Brain microvascular endothelial cell (primary cell): ENCODE results near the gene ZNF862.

Experiments used
- DNase-seq: peaks from one replicate; pipeline ENCODE4 v3.0.0-alpha.2; 2020
- H3K27ac ChIP-seq: fragments of 250-450 bp; sonication (Bioruptor Pico); 2 replicates; pipeline ENCODE4 v1.5.1; 2020; ENCODE audit warnings: mild to moderate bottlenecking, moderate library complexity
- H3K27me3 ChIP-seq: fragments of 250-450 bp; sonication (Bioruptor Pico); replicated peaks from 2 replicates; pipeline ENCODE4 v1.5.1; 2020; ENCODE audit warnings: mild to moderate bottlenecking
- H3K36me3 ChIP-seq: fragments of 250-450 bp; sonication (Bioruptor Pico); replicated peaks from 2 replicates; pipeline ENCODE4 v1.5.1; 2020; ENCODE audit warnings: mild to moderate bottlenecking
- H3K4me3 ChIP-seq: 2 replicates; pipeline ENCODE4 v1.5.1; 2011; ENCODE audit warnings: low read depth, mild to moderate bottlenecking, control low read depth, low read length, moderate library complexity
- in situ Hi-C: cut with HindIII; loops from 2 replicates; pipeline ENCODE4 v1.10.0; 2017; ENCODE audit warnings: low sequenced_read_pairs, low pct_ligation_motif_present
- TF ChIP-seq, protein P1 (sequence below): IDR thresholded peaks from 2 replicates; pipeline ENCODE4 v1.5.1; 2011; ENCODE audit warnings: low read depth, mild to moderate bottlenecking, moderate library complexity, low read length, control low read depth, inconsistent platforms; ENCODE audit errors: missing control alignments

Gene ZNF862

DNA sequence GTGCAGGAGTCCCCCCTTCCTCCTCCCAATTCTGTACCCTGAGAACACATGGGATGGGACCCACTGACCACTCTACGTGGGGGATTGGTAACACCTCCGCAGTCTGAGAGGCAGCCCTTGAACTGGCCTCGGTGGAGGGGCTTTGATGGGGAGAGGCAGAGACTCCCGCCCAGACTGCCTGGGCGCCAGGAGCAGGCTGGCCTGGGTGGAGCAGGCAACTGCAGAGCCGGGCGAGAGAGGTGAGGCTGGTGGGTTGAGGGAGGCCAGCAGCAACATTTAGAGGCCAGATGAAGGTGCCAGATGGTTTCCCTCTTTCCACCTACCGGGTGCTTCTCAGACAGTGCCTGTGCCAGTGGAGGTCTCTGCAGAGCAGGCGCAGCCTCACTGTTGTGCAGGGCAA is 34.1 kb upstream of the ZNF862 start:
- no peaks in the 10 kb centered on the region for H3K36me3 ChIP-seq
- H3K4me3 ChIP-seq = no peak overlapping the region
- H3K27me3 ChIP-seq = no peaks in the 10 kb centered on the region
- H3K27ac ChIP-seq = no peak overlapping the region
- DNase-seq = no peak
- TF ChIP-seq, protein P1, sequence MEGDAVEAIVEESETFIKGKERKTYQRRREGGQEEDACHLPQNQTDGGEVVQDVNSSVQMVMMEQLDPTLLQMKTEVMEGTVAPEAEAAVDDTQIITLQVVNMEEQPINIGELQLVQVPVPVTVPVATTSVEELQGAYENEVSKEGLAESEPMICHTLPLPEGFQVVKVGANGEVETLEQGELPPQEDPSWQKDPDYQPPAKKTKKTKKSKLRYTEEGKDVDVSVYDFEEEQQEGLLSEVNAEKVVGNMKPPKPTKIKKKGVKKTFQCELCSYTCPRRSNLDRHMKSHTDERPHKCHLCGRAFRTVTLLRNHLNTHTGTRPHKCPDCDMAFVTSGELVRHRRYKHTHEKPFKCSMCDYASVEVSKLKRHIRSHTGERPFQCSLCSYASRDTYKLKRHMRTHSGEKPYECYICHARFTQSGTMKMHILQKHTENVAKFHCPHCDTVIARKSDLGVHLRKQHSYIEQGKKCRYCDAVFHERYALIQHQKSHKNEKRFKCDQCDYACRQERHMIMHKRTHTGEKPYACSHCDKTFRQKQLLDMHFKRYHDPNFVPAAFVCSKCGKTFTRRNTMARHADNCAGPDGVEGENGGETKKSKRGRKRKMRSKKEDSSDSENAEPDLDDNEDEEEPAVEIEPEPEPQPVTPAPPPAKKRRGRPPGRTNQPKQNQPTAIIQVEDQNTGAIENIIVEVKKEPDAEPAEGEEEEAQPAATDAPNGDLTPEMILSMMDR = no peak
- in situ Hi-C loops = no loop called here

DNA sequence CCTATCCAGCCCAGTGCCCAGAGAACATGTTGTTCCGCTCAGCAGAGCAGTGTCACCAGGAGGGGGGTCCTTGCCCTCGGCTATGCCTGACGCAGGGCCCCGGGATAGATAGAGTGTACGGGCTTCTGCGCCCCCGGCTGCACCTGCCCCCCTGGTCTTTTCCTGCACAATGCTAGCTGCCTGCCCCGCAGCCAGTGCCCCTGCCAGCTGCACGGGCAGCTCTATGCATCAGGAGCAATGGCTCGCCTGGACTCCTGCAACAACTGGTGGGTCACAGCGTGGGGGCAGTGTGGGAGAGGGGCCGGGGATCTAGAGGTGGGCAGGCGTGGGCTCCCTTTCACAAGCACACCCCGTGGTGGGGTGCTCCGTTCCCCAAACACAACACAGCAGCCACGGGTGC is 31.4 kb upstream of the ZNF862 start:
- no peak for DNase-seq
- Histone ChIP-seq H3K36me3 (no peaks in the 10 kb centered on the region), H3K27ac (no peak overlapping the region), H3K27me3 (no peaks in the 10 kb centered on the region), H3K4me3 (no peak overlapping the region)
- in situ Hi-C loops = no loop called here
- TF ChIP-seq, protein P1 = no peak

DNA sequence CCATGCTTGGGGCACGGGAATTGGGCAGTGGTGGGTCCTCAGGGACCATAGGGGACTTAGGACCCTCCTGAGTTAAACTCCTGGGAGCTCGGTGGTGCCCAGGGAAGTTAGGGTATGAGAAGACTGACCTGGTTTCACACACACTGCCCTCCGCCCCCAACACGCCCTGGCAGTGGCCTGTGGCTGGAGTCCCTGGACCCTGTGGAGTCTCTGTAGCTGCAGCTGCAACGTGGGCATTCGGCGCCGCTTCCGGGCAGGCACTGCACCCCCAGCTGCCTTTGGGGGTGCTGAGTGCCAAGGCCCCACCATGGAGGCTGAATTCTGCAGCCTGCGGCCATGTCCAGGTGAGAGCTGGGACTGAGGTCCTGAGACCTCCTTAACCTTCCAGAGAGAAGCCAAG is 29.9 kb upstream of the ZNF862 start:
- no peaks in the 10 kb centered on the region for H3K36me3 ChIP-seq
- in situ Hi-C loops = no loop called here
- no peak for DNase-seq
- H3K27me3 ChIP-seq = no peaks in the 10 kb centered on the region
- H3K27ac ChIP-seq = no peak overlapping the region
- TF ChIP-seq, protein P1 = no peak
- no peak overlapping the region for H3K4me3 ChIP-seq

DNA sequence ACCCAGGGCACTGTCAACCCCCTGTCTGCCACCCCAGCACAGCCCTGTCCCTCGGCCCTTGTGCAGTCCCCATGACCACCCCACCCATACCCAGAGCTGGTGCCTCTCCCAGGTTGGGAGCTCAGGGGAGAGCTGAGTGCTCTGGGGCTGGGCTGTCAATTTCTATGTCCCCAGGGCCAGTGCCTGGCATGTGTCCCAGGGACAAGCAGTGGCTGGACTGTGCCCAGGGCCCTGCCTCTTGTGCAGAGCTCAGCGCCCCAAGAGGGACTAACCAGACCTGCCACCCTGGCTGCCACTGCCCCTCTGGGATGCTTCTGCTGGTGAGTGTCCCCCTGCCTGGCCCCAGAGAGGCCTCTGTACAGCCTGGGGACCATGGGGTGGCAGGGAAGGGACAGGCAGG is 29.0 kb upstream of the ZNF862 start:
- TF ChIP-seq, protein P1 = no peak
- no peaks in the 10 kb centered on the region for H3K36me3 ChIP-seq
- no peak for DNase-seq
- no peak overlapping the region for H3K4me3 ChIP-seq
- H3K27ac ChIP-seq = no peak overlapping the region
- H3K27me3 ChIP-seq = no peaks in the 10 kb centered on the region
- in situ Hi-C loops = no loop called here

DNA sequence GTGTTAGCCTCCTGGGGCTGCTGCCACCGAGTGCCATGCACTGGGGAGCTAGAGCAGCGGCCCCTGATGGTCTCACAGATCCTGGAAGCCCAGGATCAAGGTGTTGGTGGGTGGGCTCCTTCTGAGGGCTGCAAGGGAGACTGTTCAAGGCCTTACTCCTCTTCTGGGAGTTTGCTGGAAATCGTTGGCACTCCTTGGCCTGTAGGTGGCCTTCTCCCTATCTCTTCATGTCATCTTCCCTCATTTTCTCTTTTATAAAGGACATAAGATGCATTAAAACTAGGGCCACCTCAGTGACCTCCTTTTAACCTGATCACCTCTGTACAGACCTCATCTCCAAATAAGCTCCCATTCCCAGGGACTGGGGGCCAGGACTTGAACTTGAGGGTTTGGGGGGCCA is 27.0 kb upstream of the ZNF862 start:
- H3K36me3 ChIP-seq = no peaks in the 10 kb centered on the region
- no peak for DNase-seq
- H3K4me3 ChIP-seq = no peak overlapping the region
- H3K27ac ChIP-seq = no peak overlapping the region
- TF ChIP-seq, protein P1 = peak; percentile 56
- no peaks in the 10 kb centered on the region for H3K27me3 ChIP-seq
- in situ Hi-C loops = no loop called here

DNA sequence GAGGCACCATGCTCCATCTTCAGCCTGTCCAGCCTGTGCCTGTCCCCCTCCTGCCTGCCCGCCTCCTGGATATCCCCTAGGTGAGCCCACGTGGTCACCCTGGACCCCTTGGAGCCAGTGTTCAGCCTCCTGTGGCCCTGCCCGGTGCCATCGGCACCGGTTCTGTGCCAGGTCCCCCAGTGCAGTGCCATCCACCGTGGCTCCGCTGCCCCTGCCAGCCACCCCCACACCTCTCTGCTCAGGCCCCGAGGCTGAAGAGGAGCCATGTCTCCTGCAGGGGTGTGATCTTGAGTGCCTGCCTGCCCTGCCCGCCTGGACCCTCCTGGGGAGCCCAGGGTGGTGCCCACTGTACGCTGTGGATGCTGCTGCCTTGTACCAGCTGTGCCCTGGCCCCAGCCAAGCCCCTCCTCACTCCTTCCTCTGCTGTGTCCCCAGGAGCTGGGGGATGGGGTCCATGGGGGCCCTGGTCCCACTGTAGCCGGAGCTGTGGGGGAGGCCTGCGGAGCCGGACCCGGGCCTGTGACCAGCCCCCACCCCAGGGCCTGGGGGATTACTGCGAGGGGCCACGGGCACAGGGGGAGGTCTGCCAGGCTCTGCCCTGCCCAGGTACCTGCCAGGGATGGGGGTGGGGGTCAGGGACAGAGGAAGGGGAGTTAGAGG is 26.2 kb upstream of the ZNF862 start:
- DNase-seq = no peak
- in situ Hi-C loops = no loop called here
- no peaks in the 10 kb centered on the region for H3K36me3 ChIP-seq
- no peak overlapping the region for H3K4me3 ChIP-seq
- H3K27me3 ChIP-seq = no peaks in the 10 kb centered on the region
- H3K27ac ChIP-seq = no peak overlapping the region
- TF ChIP-seq, protein P1 = no peak
